ENCODE results near the gene PRX. TPM values are rescaled to one million over a fixed set of nuclear protein-coding genes. Genes with fewer than 3 reads are reported as not detected.

PRX gene
- total and polyA plus RNA-seq, 2 experiments from 2014 or later, result 4.2 TPM

DNA sequence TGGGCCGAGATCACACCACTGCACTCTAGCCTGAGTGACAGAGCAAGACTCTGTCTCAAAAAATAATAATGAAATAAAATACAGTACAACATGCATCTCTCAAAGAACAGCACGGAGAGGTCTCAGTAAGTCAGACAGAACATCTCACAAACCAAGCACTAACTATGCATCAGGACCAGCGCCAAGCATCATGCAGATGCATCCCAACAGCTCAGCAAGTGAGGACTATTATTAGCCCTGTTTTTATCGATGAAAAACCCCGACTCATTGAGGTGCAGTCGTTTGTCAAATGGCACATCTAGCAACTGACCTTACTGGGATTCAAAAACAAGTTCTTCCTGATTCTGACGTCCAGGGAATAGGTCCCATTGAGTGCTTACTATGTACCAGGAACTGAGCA is 68.8 kb downstream of the PRX start:
- H3K4me1 ChIP-seq (ENCODE audit: insufficient read depth), result no peaks in the 10 kb centered on the region
- ATAC-seq (no peak), DNase-seq (ENCODE audit: low spot score) (no peak)
- H3K9me2 ChIP-seq (ENCODE audit: insufficient read depth), result no peaks in the 10 kb centered on the region
- H3F3A ChIP-seq (replicated peaks; ENCODE audit: low read depth), result no peaks in the 10 kb centered on the region
- no peak overlapping the region for H3K4me2 ChIP-seq
- no peak overlapping the region for H3K27ac ChIP-seq (ENCODE audit: low read depth)
- H4K20me1 ChIP-seq (replicated peaks; ENCODE audit: insufficient read depth), result 0 out of 2 replicates have a peak, but pooled peaks cover 4% of the 10 kb centered on the region
- no peaks in the 10 kb centered on the region for H3K27me3 ChIP-seq (ENCODE audit: insufficient read depth)
- Mint-ChIP-seq H3K27ac (no peak overlapping the region), H3K27me3 (ENCODE audit: insufficient read depth, low read depth, poor library complexity) (peaks cover 5% of the 10 kb centered on the region), H3K4me3 (no peak overlapping the region), H3K4me1 (peaks cover 7% of the 10 kb centered on the region; the same call in 2 of the 3 replicates), H3K36me3 (ENCODE audit: low read depth) (peaks cover 5% of the 10 kb centered on the region; the same call in 2 of the 3 replicates), H3K9me3 (no peaks in the 10 kb centered on the region; the same call in 2 of the 3 replicates)
- peaks cover 25% of the 10 kb centered on the region for H3K79me2 ChIP-seq (replicated peaks; ENCODE audit: insufficient read depth)
- no peak for TF ChIP-seq NANOG (IDR thresholded peaks at IDR 0.05; ENCODE audit: borderline replicate concordance)
- TF ChIP-seq, protein P1, sequence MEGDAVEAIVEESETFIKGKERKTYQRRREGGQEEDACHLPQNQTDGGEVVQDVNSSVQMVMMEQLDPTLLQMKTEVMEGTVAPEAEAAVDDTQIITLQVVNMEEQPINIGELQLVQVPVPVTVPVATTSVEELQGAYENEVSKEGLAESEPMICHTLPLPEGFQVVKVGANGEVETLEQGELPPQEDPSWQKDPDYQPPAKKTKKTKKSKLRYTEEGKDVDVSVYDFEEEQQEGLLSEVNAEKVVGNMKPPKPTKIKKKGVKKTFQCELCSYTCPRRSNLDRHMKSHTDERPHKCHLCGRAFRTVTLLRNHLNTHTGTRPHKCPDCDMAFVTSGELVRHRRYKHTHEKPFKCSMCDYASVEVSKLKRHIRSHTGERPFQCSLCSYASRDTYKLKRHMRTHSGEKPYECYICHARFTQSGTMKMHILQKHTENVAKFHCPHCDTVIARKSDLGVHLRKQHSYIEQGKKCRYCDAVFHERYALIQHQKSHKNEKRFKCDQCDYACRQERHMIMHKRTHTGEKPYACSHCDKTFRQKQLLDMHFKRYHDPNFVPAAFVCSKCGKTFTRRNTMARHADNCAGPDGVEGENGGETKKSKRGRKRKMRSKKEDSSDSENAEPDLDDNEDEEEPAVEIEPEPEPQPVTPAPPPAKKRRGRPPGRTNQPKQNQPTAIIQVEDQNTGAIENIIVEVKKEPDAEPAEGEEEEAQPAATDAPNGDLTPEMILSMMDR (conservative IDR thresholded peaks at IDR 0.05; ENCODE audit: low read depth in 2 of 2), result no peak
- no peaks in the 10 kb centered on the region for H3K36me3 ChIP-seq (ENCODE audit: insufficient read depth)
- H3K4me3 ChIP-seq, result no peak overlapping the region
- H2AFZ ChIP-seq, result no peak overlapping the region

Small RNA genes within 50 kb of the gene (microRNA-seq; reads per million reads assigned to microRNA genes)
- gene MIR6796, result not detected

Small RNA genes within 50 kb of the gene (small RNA-seq; reads per million reads assigned to genes)
- gene MIR6796 (ENCODE audit: low replicate concordance) (0.07 reads per million), gene RF00017 (ENCODE audit: low replicate concordance) (not detected)

Other genes starting within 250 kb of the PRX start
- 13.7 and 14.5 TPM in 2 replicates for gene MAP3K10, start 222.0 kb downstream of the PRX start, total RNA-seq (2014; rRNA removed; shearing (Covaris generic))
- 5.4 and 5.9 TPM in 2 replicates for gene MAP3K10, start 222.0 kb downstream of the PRX start, polyA plus RNA-seq (2016; fragmentation: Nextera tagmentation; extraction: Ambion mirVana)
- 0.35 and 0.63 TPM in 2 replicates for gene TTC9B, start 195.0 kb downstream of the PRX start, total RNA-seq (2014; rRNA removed; shearing (Covaris generic))
- 0.23 and 1.0 TPM in 2 replicates for gene TTC9B, start 195.0 kb downstream of the PRX start, polyA plus RNA-seq (2016; fragmentation: Nextera tagmentation; extraction: Ambion mirVana)
- gene CCNP, start 186.7 kb downstream of the PRX start, total RNA-seq (2014; rRNA removed; shearing (Covaris generic)), result 0.39 and 7.1 TPM in 2 replicates
- gene CCNP, start 186.7 kb downstream of the PRX start, polyA plus RNA-seq (2016; fragmentation: Nextera tagmentation; extraction: Ambion mirVana), result 2.2 and 3.3 TPM in 2 replicates
- 105 and 123 TPM in 2 replicates for gene AKT2, start 128.0 kb downstream of the PRX start, total RNA-seq (2014; rRNA removed; shearing (Covaris generic))
- gene AKT2, start 128.0 kb downstream of the PRX start, polyA plus RNA-seq (2016; fragmentation: Nextera tagmentation; extraction: Ambion mirVana), result 16.6 and 17.6 TPM in 2 replicates
- 17.2 and 26.6 TPM in 2 replicates for gene C19orf47, start 65.0 kb downstream of the PRX start, total RNA-seq (2014; rRNA removed; shearing (Covaris generic))
- 13.1 and 15.2 TPM in 2 replicates for gene C19orf47, start 65.0 kb downstream of the PRX start, polyA plus RNA-seq (2016; fragmentation: Nextera tagmentation; extraction: Ambion mirVana)
- gene PLD3, start 64.7 kb downstream of the PRX start, total RNA-seq (2014; rRNA removed; shearing (Covaris generic)), result 488 and 490 TPM in 2 replicates
- 179 and 181 TPM in 2 replicates for gene PLD3, start 64.7 kb downstream of the PRX start, polyA plus RNA-seq (2016; fragmentation: Nextera tagmentation; extraction: Ambion mirVana)
- gene HIPK4, start 23.2 kb downstream of the PRX start, total RNA-seq (2014; rRNA removed; shearing (Covaris generic)), result 0.52 TPM in 1 of 2 replicates, not detected in the other
- 0.21 and 0.37 TPM in 2 replicates for gene HIPK4, start 23.2 kb downstream of the PRX start, polyA plus RNA-seq (2016; fragmentation: Nextera tagmentation; extraction: Ambion mirVana)
- 5.1 and 9.1 TPM in 2 replicates for gene SERTAD1, start 12.6 kb upstream of the PRX start, total RNA-seq (2014; rRNA removed; shearing (Covaris generic))
- 4.6 and 5.0 TPM in 2 replicates for gene SERTAD1, start 12.6 kb upstream of the PRX start, polyA plus RNA-seq (2016; fragmentation: Nextera tagmentation; extraction: Ambion mirVana)
- gene SERTAD3, start 31.0 kb upstream of the PRX start, total RNA-seq (2014; rRNA removed; shearing (Covaris generic)), result 15.4 and 21.3 TPM in 2 replicates
- 24.1 and 27.9 TPM in 2 replicates for gene SERTAD3, start 31.0 kb upstream of the PRX start, polyA plus RNA-seq (2016; fragmentation: Nextera tagmentation; extraction: Ambion mirVana)
- 51.7 and 53.7 TPM in 2 replicates for gene BLVRB, start 52.4 kb upstream of the PRX start, total RNA-seq (2014; rRNA removed; shearing (Covaris generic))
- gene BLVRB, start 52.4 kb upstream of the PRX start, polyA plus RNA-seq (2016; fragmentation: Nextera tagmentation; extraction: Ambion mirVana), result 43.7 and 45.6 TPM in 2 replicates
- 2.3 and 4.5 TPM in 2 replicates for gene SPTBN4, start 53.6 kb upstream of the PRX start, total RNA-seq (2014; rRNA removed; shearing (Covaris generic))
- 1.6 and 2.2 TPM in 2 replicates for gene SPTBN4, start 53.6 kb upstream of the PRX start, polyA plus RNA-seq (2016; fragmentation: Nextera tagmentation; extraction: Ambion mirVana)
- 60.0 and 63.2 TPM in 2 replicates for gene SHKBP1, start 163.5 kb upstream of the PRX start, total RNA-seq (2014; rRNA removed; shearing (Covaris generic))
- 69.8 and 74.6 TPM in 2 replicates for gene SHKBP1, start 163.5 kb upstream of the PRX start, polyA plus RNA-seq (2016; fragmentation: Nextera tagmentation; extraction: Ambion mirVana)
- 53.2 and 65.0 TPM in 2 replicates for gene LTBP4, start 188.0 kb upstream of the PRX start, total RNA-seq (2014; rRNA removed; shearing (Covaris generic))
- gene LTBP4, start 188.0 kb upstream of the PRX start, polyA plus RNA-seq (2016; fragmentation: Nextera tagmentation; extraction: Ambion mirVana), result 48.4 and 50.3 TPM in 2 replicates